ELF-1 (cell line): ENCODE results near the gene B4GALT4.
"Not testable (repeated sequence)": the region's sequence is repeated elsewhere in the genome, so short reads cannot be mapped to it uniquely, and the experiment has no call there.

Experiments used
- DNase-seq: peaks from one replicate; pipeline ENCODE4 v3.0.0-alpha.2; 2016; ENCODE audit warnings: low read depth, low spot score

The B4GALT4 gene, protein sequence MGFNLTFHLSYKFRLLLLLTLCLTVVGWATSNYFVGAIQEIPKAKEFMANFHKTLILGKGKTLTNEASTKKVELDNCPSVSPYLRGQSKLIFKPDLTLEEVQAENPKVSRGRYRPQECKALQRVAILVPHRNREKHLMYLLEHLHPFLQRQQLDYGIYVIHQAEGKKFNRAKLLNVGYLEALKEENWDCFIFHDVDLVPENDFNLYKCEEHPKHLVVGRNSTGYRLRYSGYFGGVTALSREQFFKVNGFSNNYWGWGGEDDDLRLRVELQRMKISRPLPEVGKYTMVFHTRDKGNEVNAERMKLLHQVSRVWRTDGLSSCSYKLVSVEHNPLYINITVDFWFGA

DNA sequence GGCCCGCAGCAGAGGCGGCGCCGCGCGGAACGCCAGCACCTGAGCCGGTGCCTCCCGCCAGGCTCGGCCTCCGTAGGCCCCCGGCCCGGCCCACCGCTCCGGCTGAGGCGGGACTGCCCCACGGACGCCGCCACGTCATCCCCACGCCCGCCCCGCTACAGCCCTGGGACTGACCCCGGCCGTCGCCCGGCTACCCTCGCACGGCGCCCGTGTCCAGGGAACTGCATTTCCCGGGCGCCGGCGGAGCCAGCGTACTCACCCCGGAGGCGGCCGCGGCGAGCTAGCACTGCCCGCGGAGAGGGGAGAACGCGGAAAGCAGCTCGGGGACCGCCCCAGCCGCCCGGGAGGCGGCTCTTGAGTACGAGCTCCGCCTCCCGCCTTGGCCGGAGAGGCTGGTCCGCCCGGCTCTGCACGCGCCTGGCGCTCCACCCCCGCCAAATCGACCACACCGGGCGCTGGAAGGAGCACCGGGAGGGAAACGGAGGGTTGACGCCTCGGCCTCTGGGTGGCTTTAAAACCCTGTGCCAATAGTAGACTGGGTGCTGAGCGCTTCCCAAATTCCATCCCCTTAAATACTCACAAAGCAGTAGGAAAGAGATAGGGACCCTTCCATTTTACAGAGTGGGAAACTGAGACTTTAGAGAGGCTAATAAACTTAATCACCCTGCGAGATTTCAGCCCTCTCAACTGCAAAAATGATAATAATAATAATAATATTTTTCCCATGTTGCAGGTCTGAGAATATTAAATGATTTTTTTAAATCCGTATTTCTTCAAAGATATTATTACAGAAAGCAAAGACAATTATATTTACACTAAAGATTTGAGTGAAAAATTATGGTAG, at the start of gene B4GALT4:
Gene B4GALT4, minus strand, starts transcription at position 288 of the 844 bp plus-strand sequence. CDS start 10,779 bp downstream, outside the sequence.
- peak; percentile 91 for DNase-seq

- DNase-seq: no peak
Observed at GRCh38 chr3:119289404-119289770, 48.7 kb upstream of the B4GALT4 start.

DNA sequence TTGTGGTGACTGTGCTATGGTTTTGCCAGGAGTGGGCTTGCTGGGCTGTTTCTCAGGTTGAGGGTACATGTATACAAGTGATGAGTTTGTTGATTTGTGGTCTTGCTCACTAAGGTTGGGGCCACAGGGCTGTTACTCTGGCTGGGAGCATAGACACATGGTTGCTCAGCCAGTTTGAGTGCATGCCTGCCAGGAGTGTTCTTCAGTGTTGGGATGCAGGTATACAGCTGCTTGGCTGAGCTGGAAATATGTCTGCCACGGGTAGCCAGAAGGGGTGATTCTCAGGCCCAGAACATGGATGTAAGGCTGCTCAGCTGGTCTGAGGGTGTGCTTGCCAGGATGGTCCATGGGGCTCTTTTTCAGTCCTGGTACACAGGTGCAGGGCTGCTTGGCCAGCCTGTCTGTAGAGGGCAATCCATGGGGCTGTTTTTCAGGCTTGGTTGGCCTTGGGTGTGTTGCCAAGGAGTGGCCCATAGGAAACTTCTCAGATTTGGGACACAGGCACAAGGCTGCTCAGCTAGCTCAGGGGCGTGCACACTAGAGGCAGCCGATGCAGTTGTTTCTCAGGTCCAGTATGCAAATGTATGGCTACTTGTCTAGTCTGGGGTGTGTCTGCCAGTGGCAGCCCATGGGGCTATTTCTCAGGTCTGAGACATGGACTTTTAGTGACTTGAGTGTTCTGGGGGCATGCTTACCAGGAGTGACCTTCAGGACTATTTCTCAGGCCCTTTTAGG, 48.2 kb upstream of the B4GALT4 start:
- no peak for DNase-seq

- no peak for DNase-seq
Observed at GRCh38 chr3:119279584-119280243, 39.0 kb upstream of the B4GALT4 start.

GRCh38 chr3:119279101-119279554, 38.5 kb upstream of the B4GALT4 start:
- peak; percentile 74 for DNase-seq

- no peak for DNase-seq
Observed at GRCh38 chr3:119276680-119277079, 36.0 kb upstream of the B4GALT4 start.

DNA sequence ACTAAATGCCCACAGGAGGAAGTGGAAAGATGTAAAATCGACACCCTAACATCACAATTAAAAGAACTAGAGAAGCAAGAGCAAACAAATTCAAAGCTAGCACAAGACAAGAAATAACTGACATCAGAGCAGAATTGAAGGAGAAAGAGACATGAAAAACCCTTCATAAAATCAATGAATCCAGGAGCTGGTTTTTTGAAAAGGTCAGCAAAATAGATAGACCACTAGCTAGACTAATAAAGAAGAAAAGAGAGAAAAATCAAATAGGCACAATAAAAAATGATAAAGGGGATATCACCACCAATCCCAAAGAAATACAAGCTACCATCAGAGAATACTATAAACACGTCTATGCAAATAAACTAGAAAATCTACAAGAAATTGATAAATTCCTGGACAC, 29.5 kb upstream of the B4GALT4 start:
- DNase-seq: not testable (repeated sequence)

DNA sequence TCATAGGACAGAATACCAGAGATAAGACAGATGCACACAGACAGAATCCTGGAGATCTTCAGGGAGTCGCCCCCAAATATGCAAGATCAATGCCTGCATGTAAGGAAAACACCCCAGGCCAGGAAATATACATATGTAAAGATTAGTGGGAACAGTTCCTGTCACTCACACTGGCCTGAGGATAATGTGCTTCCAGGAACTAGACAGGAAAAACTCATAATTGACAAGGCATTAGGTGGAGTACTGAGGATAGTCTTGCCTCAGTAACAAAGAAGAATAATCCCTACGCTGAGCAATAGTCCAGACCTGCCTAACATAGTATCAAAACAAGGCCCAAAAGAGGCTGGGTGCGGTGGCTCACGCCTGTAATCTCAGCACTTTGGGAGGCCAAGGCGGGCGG, 20.4 kb upstream of the B4GALT4 start:
- DNase-seq: no peak

DNA sequence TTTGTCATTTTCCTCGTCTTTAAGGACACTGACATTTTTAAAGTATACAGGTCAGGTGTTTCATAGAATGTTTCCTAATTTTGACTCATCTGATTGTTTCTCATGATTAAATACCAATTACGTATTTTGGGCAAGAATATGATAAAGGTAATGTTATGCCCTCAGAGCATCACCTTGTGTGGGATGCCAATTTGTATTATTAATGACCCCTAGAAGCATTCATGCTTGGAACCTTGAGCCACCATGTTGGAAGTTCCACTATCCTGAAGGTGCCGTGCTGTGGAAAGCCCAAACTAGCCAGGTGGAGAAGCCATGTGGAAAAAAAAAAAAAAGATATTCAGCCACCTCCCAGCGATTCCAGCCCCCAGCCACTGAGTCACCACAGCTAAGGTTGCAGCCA, 19.1 kb upstream of the B4GALT4 start:
- no peak for DNase-seq

DNA sequence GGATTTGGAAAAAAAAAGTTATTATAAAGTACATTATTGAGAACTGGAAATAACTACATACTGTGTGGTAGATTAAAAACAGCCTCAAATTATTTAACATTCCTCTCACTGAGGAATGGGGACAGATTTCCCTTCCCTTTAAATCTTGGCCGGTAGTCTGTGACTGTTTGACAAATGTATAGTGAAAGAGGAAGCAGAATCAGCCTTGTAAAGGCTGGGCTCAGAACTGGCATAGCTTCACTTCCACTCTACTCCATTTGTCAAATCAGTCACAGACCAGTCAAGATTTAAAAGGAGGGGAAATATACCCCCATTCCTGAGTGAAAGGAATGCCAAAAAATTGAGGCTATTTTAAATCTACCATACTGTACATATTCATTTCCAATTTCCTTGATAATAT, 18.2 kb upstream of the B4GALT4 start:
- no peak for DNase-seq

DNA sequence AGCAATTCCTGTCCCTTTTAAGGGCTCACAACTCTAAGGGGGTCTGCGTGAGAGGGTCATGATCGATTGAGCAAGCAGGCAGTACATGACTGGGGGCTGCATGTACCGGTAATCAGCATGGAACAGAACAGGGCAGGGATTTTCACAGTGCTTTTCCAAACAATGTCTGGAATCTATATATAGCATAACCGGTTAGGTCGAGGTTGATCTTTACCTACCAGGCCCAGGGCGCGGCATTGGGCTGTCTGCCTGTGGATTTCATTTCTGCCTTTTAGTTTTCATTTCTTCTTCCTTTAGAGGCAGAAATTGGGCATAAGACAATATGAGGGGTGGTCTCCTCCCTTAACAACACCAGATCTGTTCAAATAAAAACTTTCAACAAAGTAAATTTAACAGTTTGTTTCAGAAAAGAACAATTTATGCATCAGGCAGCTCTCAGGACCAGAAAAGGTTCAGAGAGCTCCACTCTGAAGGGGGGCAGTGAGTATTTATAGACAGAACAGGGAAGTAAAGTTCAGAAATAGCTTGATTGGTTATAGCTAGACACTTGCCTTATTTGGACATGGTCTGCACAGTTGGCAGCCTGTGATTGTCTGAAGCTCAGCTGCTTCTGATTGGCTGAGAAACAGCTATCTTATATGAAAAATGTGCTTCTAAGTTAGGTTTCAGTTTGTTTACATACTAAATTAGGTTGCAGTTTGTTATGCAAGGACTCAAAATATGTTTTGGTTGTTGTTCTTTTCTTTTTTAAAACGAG, 17.2 kb upstream of the B4GALT4 start:
- DNase-seq: no peak

DNA sequence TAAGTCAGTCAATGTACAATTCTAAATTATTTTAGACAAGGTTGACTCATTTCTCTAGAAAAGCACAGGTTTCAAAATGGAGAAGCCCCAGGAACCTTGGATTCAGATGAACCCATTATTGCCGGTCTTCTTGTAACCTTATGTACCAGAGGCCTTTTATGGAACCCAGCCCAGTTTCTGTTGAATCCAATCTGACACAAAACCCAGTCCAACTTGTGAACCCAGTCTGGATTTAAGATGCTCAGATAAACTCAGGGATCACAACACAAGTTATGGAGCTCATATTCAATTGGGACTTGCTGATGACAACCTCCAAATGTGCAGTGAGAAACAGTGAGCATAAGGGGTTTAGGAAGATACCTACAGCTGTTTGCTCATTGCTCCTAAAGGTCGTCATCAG, 16.4 kb upstream of the B4GALT4 start:
- DNase-seq: no peak

GRCh38 chr3:119255214-119255613, 14.5 kb upstream of the B4GALT4 start:
- no peak for DNase-seq

DNA sequence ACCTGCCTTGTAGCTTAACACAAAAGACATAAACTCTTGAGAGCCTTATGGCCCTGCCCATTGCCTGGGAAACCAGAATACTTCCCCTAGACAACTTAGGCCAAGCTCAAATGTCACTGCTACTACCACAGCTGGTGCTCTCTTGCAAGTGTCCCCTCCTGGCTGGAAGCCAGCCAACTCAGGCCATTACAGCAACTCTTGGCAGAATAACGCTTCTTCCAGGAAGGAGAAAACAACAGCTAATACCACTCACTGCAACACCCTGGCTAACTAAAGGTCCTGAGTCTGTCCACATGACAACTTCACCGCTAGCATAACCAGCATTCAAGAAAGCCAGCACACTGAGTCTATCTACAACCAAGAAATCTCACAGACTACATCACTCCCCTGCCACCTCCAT, 5.1 kb upstream of the B4GALT4 start:
- no peak for DNase-seq

- DNase-seq: no peak
Observed at GRCh38 chr3:119243712-119244111, 3.0 kb upstream of the B4GALT4 start.

- DNase-seq: not testable (repeated sequence)
Observed at GRCh38 chr3:119243058-119243529, 2.4 kb upstream of the B4GALT4 start.

GRCh38 chr3:119242387-119243057, 1.8 kb upstream of the B4GALT4 start:
- not testable (repeated sequence) for DNase-seq

- DNase-seq: peak; percentile 84
Observed at GRCh38 chr3:119240101-119240590, 532 bp downstream of the B4GALT4 start.

DNA sequence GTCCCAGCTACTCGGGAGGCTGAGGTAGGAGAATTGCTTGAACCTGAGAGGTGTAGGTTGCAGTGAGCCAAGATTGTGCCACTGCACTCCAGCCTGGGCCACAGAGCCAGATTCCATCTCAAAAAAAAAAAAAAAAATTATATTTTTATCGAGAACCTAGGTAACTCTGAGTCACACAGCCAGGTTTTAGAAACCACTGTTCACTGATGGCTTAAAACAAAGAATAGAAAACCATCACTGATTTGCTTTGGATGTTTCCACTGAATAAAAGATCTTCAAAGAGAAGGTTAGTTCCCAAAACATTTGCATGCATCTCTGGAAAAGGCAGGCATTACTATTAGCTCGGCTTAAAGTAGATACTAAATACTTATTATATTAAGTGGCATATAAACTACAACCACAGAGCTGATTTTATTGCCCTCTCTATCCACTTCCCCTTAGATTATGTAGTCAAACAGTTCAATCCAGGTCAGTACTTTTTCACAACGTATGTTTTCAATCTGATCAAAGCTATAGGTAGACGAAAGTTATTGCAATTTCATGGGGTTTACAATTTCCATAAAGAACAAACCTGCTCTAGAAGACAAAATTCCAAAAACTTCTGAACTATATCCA, 1.4 kb downstream of the B4GALT4 start:
- DNase-seq: no peak
